Ishikawa (cell line): ENCODE measurements around the gene BAZ2B.

Source experiments
- CREB1 ChIP-seq: IDR thresholded peaks from 2 replicates; pipeline ENCODE4 v1.6.1; 2012; ENCODE audit warnings: low read depth
- EGR1 ChIP-seq: IDR thresholded peaks from 2 replicates; pipeline ENCODE4 v1.6.1; 2012
- EP300 ChIP-seq: IDR thresholded peaks from 2 replicates; pipeline ENCODE4 v1.6.1; 2012; ENCODE audit warnings: borderline replicate concordance
- FOXM1 ChIP-seq: IDR thresholded peaks from 2 replicates; pipeline ENCODE4 v1.6.1; 2012; ENCODE audit warnings: low read depth, borderline replicate concordance
- MAX ChIP-seq: IDR thresholded peaks from 2 replicates; pipeline ENCODE4 v1.6.1; 2012
- NFIC ChIP-seq: IDR thresholded peaks from 2 replicates; pipeline ENCODE4 v1.6.1; 2012
- RAD21 ChIP-seq: IDR thresholded peaks from 2 replicates; pipeline ENCODE4 v1.6.1; 2012; ENCODE audit warnings: low read depth
- TAF1 ChIP-seq: IDR thresholded peaks from 2 replicates; pipeline ENCODE4 v1.6.1; 2012; ENCODE audit warnings: low read depth, mild to moderate bottlenecking
- TCF12 ChIP-seq: IDR thresholded peaks from 2 replicates; pipeline ENCODE4 v1.6.1; 2012; ENCODE audit warnings: low read depth
- TEAD4 ChIP-seq: IDR thresholded peaks from 2 replicates; pipeline ENCODE4 v1.6.1; 2012
- YY1 ChIP-seq: IDR thresholded peaks from 2 replicates; pipeline ENCODE4 v1.6.1; 2012; ENCODE audit warnings: low read depth
- ZBTB7A ChIP-seq: IDR thresholded peaks from 2 replicates; pipeline ENCODE4 v1.6.1; 2012; ENCODE audit warnings: low read depth
- TF ChIP-seq, protein P1 (sequence below): IDR thresholded peaks from 2 replicates; pipeline ENCODE4 v1.6.1; 2012; ENCODE audit warnings: low read depth, mild to moderate bottlenecking

DNA sequence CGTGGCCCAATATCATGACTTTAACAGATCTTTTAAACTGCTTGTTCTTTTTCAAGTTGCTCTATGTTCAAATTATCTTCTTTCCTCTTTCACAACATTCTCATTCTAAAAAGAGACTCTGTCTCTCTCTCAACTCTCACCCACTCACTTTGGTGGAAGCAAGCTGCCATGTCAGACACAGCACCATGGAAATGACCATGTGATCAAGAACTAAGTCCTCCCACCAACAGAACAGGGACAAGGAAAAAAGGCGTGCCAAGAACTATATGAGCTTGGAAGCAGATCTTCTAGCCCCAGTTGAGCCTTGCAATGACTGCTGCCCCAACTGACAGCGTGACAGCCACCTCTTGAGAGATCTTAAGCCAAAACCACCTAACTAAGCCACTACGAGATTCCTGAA lies 23.9 kb downstream of the BAZ2B start:
- TF ChIP-seq ZBTB7A (no peak), CREB1 (no peak), TEAD4 (no peak), RAD21 (no peak), MAX (no peak), YY1 (no peak), FOXM1 (no peak), TAF1 (no peak), NFIC (no peak), EP300 (no peak), EGR1 (no peak), TCF12 (no peak)
- TF ChIP-seq, protein P1, sequence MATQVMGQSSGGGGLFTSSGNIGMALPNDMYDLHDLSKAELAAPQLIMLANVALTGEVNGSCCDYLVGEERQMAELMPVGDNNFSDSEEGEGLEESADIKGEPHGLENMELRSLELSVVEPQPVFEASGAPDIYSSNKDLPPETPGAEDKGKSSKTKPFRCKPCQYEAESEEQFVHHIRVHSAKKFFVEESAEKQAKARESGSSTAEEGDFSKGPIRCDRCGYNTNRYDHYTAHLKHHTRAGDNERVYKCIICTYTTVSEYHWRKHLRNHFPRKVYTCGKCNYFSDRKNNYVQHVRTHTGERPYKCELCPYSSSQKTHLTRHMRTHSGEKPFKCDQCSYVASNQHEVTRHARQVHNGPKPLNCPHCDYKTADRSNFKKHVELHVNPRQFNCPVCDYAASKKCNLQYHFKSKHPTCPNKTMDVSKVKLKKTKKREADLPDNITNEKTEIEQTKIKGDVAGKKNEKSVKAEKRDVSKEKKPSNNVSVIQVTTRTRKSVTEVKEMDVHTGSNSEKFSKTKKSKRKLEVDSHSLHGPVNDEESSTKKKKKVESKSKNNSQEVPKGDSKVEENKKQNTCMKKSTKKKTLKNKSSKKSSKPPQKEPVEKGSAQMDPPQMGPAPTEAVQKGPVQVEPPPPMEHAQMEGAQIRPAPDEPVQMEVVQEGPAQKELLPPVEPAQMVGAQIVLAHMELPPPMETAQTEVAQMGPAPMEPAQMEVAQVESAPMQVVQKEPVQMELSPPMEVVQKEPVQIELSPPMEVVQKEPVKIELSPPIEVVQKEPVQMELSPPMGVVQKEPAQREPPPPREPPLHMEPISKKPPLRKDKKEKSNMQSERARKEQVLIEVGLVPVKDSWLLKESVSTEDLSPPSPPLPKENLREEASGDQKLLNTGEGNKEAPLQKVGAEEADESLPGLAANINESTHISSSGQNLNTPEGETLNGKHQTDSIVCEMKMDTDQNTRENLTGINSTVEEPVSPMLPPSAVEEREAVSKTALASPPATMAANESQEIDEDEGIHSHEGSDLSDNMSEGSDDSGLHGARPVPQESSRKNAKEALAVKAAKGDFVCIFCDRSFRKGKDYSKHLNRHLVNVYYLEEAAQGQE, result no peak
